ENCODE results near the gene AADACL4.

AADACL4 gene

GRCh38 chr1:12714710-12715475 is 71.0 kb downstream of the AADACL4 start:
- Histone ChIP-seq H3K4me1 (ENCODE audit: control insufficient read depth, insufficient read depth, low read length) (no peaks in the 10 kb centered on the region), H3K36me3 (ENCODE audit: control insufficient read depth in 2 of 2, insufficient read depth in 1 of 2, low read length in 2 of 2) (no peaks in the 10 kb centered on the region), H3K27ac (ENCODE audit: extremely low read depth, low read depth, low read length) (no peak overlapping the region), H3K9me3 (ENCODE audit: control insufficient read depth, insufficient read depth, low read depth, low read length) (no peaks in the 10 kb centered on the region), H3K4me3 (ENCODE audit: low read depth, low read length) (no peak overlapping the region)
- TF ChIP-seq ZNF239 (tag by site-specific recombination; IDR thresholded peaks at IDR 0.05) (no peak), ZNF600 (tag by site-specific recombination; IDR thresholded peaks at IDR 0.05) (no peak), ZNF350 (tag by site-specific recombination; IDR thresholded peaks at IDR 0.05) (no peak), ZNF148 (tag by site-specific recombination; IDR thresholded peaks at IDR 0.05; ENCODE audit: borderline replicate concordance) (no peak), ZNF501 (tag by site-specific recombination; IDR thresholded peaks at IDR 0.05) (no peak), ZNF639 (tag by site-specific recombination; IDR thresholded peaks at IDR 0.05) (no peak), ZNF837 (tag by site-specific recombination; IDR thresholded peaks at IDR 0.05) (no peak), ZNF221 (tag by site-specific recombination; IDR thresholded peaks at IDR 0.05; ENCODE audit: borderline replicate concordance) (no peak)
- CTCF ChIA-PET: no interaction called here
- POLR2A ChIA-PET: no interaction called here

- H3K9me3 ChIP-seq (ENCODE audit: control insufficient read depth, insufficient read depth, low read depth, low read length): no peaks in the 10 kb centered on the region
- POLR2A ChIA-PET: no interaction called here
- no peak within 1 kb of the TSS for H3K27ac ChIP-seq (ENCODE audit: extremely low read depth, low read depth, low read length)
- TF ChIP-seq ZXDB (tag by site-specific recombination; IDR thresholded peaks at IDR 0.05) (no peak), ZNF792 (tag by site-specific recombination; IDR thresholded peaks at IDR 0.05) (no peak), ELK4 (IDR thresholded peaks at IDR 0.05; ENCODE audit: borderline replicate concordance, low read depth, low read length) (no peak), ZBTB20 (tag by site-specific recombination; IDR thresholded peaks at IDR 0.05) (no peak), ZNF324 (tag by site-specific recombination; IDR thresholded peaks at IDR 0.05) (no peak), ZBTB48 (tag by site-specific recombination; IDR thresholded peaks at IDR 0.05) (no peak), KLF16 (tag by site-specific recombination; IDR thresholded peaks at IDR 0.05) (no peak), ZNF548 (tag by site-specific recombination; IDR thresholded peaks at IDR 0.05) (no peak), ZNF138 (tag by site-specific recombination; IDR thresholded peaks at IDR 0.05; ENCODE audit: borderline replicate concordance) (no peak), ZNF416 (tag by site-specific recombination; IDR thresholded peaks at IDR 0.05) (no peak), ZNF776 (tag by site-specific recombination; IDR thresholded peaks at IDR 0.05; ENCODE audit: borderline replicate concordance) (no peak), GLI4 (tag by site-specific recombination; IDR thresholded peaks at IDR 0.05) (no peak)
- no peaks in the 10 kb centered on the region for H3K36me3 ChIP-seq (ENCODE audit: control insufficient read depth in 2 of 2, insufficient read depth in 1 of 2, low read length in 2 of 2)
- no peak within 1 kb of the TSS for H3K4me3 ChIP-seq (ENCODE audit: low read depth, low read length)
- CTCF ChIA-PET: interaction anchor here (0.7 kb wide), 1 partner anchor 290 kb away, joined by 3 read pairs; no protein-coding TSS in a partner anchor
- no peaks in the 10 kb centered on the region for H3K4me1 ChIP-seq (ENCODE audit: control insufficient read depth, insufficient read depth, low read length)
Measured at GRCh38 chr1:12715896-12716437, 72.1 kb downstream of the AADACL4 start, which contains the start of gene AADACL3. TSS of gene AADACL3 (plus strand) at chr1:12716110. CDS start at chr1:12716177, 67 bp downstream.
